Hindlimb muscle (tissue), 1 donor: ENCODE data around the gene DGKB. TPM values are rescaled to one million over a fixed set of nuclear protein-coding genes. Genes with fewer than 3 reads are reported as not detected.

Source experiments
- DNase-seq: peaks from one replicate; pipeline ENCODE4 v3.0.0-alpha.2; 2013
- polyA plus RNA-seq: library from polyadenylated mRNA; unstranded; fragments of 120-200 nt; gene quantifications from one replicate; pipeline ENCODE4 v1.2.1, GENCODE V29; 2013; ENCODE audit not compliant: insufficient read length

Gene DGKB
- polyA plus RNA-seq, 1 donor: 0.35 TPM

- DNase-seq: no peak
These were observed 43.7 kb downstream of the DGKB start for GRCh38 chr7:14858866-14859265.

GRCh38 chr7:14858410-14858809, 44.1 kb downstream of the DGKB start:
- no peak for DNase-seq

GRCh38 chr7:14855033-14855794, 47.3 kb downstream of the DGKB start:
- DNase-seq: no peak

GRCh38 chr7:14854471-14854870, 48.1 kb downstream of the DGKB start:
- DNase-seq: no peak

- DNase-seq: no peak
These were observed 50.9 kb downstream of the DGKB start for GRCh38 chr7:14851610-14852009.

GRCh38 chr7:14850039-14850438, 52.5 kb downstream of the DGKB start:
- no peak for DNase-seq

GRCh38 chr7:14846405-14846804, 56.1 kb downstream of the DGKB start:
- no peak for DNase-seq

DNA sequence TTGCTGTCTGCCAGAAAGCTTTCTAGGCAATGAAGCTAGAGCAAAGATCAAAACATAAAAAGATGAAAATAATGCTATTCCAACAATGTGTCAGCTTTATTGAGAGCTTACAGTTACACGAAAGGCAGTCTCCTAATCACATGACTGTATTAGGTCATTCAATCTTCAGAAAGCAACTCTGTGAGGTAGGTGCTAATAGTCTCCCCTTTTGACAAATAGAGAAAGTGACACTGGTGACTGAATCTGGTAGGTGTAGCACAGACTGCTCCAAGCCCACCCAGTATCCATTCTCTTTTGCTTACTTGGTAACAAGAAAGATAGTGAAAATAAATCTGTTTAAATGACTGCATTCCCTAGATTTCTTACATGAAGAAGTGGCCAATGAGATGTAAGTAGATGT, 58.8 kb downstream of the DGKB start:
- DNase-seq: no peak

- DNase-seq: no peak
These were observed 60.0 kb downstream of the DGKB start for GRCh38 chr7:14842523-14842922.

DNA sequence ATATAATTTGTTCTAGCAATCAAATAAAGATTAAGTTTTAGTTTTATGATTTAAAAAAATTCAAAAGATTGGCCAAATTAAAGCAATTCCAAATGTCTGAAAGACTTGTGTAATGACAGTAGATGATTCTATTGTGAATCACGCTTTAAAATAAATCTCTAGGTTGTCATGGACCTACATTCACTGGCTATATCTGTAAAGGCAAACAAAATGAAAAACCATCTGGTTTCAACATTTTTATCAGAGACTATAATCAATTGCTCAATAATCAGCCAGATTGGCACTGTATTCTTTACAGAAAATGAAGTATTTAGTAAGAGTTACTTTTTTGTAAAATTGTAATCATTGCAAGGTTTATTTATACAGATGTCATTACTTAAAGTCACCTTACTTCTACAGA, 60.7 kb downstream of the DGKB start:
- DNase-seq: no peak

DNA sequence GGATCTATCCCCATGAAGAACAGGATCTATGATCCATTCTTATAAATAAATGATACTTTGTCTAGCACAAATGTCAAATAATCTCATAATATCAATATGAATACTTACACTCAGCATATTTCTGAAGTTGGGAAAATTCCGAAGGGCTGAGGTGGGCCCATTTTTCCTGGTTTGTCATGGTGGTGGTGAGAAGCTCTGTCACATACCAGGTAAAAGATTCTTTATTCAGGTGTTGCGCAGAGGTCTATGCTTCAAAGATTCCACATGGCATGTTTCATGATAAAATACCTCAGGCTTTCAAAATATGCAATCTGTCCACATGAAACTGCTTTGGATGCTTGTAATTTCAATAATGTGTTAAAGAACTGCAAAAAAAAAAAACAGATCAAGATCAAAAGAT, 61.5 kb downstream of the DGKB start:
- no peak for DNase-seq

DNA sequence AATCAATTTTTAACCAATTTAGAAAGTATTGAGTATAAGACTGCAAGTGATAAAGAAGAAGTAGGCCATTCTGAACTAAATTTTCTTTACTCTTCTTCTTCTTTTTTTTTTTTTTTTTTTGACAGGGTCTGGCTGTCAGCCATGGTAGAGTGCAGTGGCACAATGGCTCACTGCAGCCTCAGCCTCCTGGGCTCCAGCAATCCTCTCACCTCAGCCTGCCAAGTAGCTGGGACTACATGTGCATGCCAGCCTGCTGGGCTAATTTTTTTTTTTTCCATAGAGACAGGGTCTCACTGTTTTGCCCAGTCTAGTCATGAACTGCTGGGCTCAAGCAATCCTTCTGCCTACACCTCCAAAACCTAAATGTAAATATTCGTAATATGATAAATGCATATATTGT, 63.2 kb downstream of the DGKB start:
- DNase-seq: no peak

GRCh38 chr7:14837216-14837615, 65.3 kb downstream of the DGKB start:
- no peak for DNase-seq

- peak; percentile 7 for DNase-seq
These were observed 65.9 kb downstream of the DGKB start for GRCh38 chr7:14836571-14837189.

- DNase-seq: no peak
These were observed 66.5 kb downstream of the DGKB start for GRCh38 chr7:14836006-14836405.

GRCh38 chr7:14835384-14835783, 67.2 kb downstream of the DGKB start:
- no peak for DNase-seq

- DNase-seq: no peak
These were observed 67.7 kb downstream of the DGKB start for GRCh38 chr7:14834883-14835282.

- no peak for DNase-seq
These were observed 68.1 kb downstream of the DGKB start for GRCh38 chr7:14834456-14834855.

DNA sequence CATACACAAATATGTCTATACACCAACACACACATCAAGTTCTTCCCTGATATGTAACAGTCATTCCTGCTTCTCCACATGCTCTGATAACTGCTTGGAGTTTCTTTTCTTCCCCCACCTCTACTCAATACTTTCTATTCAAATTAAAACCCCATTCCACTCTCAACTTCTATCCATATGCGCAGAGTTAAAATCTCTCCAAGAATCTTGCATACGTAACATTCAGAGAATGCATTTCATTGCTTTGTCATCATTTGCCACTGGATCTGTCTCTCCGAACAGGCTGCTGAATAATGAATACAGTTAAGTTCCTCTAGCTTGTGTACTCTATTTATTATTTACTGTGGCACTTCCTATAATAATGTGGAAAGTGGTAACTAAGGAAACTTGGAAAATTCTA, 68.8 kb downstream of the DGKB start:
- no peak for DNase-seq

- no peak for DNase-seq
These were observed 74.5 kb downstream of the DGKB start for GRCh38 chr7:14828053-14828452.

GRCh38 chr7:14826426-14826825, 76.1 kb downstream of the DGKB start:
- DNase-seq: no peak

DNA sequence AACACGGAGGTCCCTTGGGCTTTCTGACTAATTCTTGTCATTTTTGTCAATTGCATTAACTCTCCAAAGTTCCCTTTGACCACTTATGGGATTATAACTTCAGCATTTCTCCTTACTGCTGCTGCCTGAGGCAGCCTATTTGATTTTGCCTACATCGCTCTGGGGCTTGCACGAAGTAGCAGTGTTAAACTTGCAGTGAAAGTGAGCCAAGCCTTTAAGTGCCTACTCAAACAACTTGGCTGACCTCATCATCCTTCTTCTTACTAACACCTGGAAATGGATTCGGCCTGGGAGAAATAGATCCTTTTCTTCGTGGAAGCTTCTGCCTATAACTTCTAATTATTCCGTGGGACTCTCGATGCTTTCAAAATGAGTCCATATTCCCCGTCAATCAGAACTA, 76.6 kb downstream of the DGKB start:
- no peak for DNase-seq

DNA sequence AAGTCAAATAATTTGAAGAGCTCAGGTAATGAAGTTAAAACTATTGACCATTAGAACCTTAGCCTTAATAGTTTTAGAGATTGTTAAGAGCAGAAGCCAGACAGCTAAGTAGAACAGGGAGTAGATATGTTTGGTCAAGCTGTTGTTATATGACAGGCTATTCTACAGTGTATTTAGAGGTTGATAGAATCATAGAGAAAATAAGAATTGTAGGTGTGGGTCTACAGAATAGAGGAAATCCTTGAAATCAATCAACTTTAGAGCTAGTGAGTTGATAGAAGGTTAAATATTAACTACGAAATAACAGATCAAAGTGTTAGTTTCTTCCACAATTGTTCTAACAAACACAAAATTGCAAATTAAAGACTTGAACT, 80.1 kb downstream of the DGKB start:
- DNase-seq: no peak

GRCh38 chr7:14821757-14822480, 80.6 kb downstream of the DGKB start:
- no peak for DNase-seq
